Uterus (tissue), 2 donors: ENCODE measurements around the gene SDC3.

Source experiments
- CTCF ChIP-seq, 4 experiments: fragments of 200-600 bp in 2 of 4; fragments of 450-650 bp in 2 of 4; sonication (generic) in 2 of 4; IDR thresholded peaks; one replicate each; pipeline ENCODE4 v1.5.1; 2016 to 2019; ENCODE audit warnings: antibody characterized with exemption in 4 of 4, mild to moderate bottlenecking in 2 of 4, moderate library complexity in 1 of 4
- POLR2A ChIP-seq, 2 donors: fragments of 450-650 bp; IDR thresholded peaks; one replicate each; pipeline ENCODE4 v1.6.1; 2016; ENCODE audit warnings: antibody characterized with exemption in 2 of 2, mild to moderate bottlenecking in 1 of 2, moderate library complexity in 1 of 2

GRCh38 chr1:30905916-30906620, 2.5 kb downstream of the SDC3 start:
- no peak for TF ChIP-seq CTCF (IDR thresholded peaks at IDR 0.05)
- no peak for TF ChIP-seq POLR2A (IDR thresholded peaks at IDR 0.05)
